SK-N-SH treated with all-trans-retinoic acid at 6 μM for 48 hours (cell line): Measurements from ENCODE around the gene CCR1.

Experiments
- ATAC-seq: fragments of 200-7000 bp; cut with Tn5 transposase; 3 replicates; pipeline ENCODE4 v1.9.1; 2020; ENCODE audit warnings: mild to moderate bottlenecking, moderate library complexity
- ARNTL ChIP-seq: fragments of 450-650 bp; formaldehyde crosslinking; IDR thresholded peaks from 2 replicates; pipeline ENCODE4 v1.5.0; 2020; ENCODE audit warnings: low read depth, mild to moderate bottlenecking, moderate library complexity, borderline replicate concordance
- BACH2 ChIP-seq: fragments of 250-450 bp; sonication (Bioruptor Pico); IDR thresholded peaks from 2 replicates; pipeline ENCODE4 v1.9.0; 2021; ENCODE audit warnings: mild to moderate bottlenecking, borderline replicate concordance
- CSDC2 ChIP-seq: fragments of 250-450 bp; sonication (Bioruptor Pico); IDR thresholded peaks from 2 replicates; pipeline ENCODE4 v1.5.0; 2020; ENCODE audit warnings: mild to moderate bottlenecking, moderate library complexity
- ESRRG ChIP-seq: fragments of 250-450 bp; sonication (Bioruptor Pico); IDR thresholded peaks from 2 replicates; pipeline ENCODE4 v1.6.1; 2021; ENCODE audit warnings: mild to moderate bottlenecking
- GLIS3 ChIP-seq: fragments of 250-450 bp; sonication (Bioruptor Pico); IDR thresholded peaks from 2 replicates; pipeline ENCODE4 v1.5.0; 2020; ENCODE audit warnings: mild to moderate bottlenecking, moderate library complexity
- OSR1 ChIP-seq: fragments of 250-450 bp; sonication (Bioruptor Pico); IDR thresholded peaks from 2 replicates; pipeline ENCODE4 v1.8.0; 2022; ENCODE audit warnings: moderate library complexity, mild to moderate bottlenecking, inconsistent platforms
- PPARA ChIP-seq: fragments of 250-450 bp; sonication (Bioruptor Pico); IDR thresholded peaks from 2 replicates; pipeline ENCODE4 v1.5.0; 2020; ENCODE audit warnings: mild to moderate bottlenecking, borderline replicate concordance
- SNAI2 ChIP-seq: fragments of 250-450 bp; sonication (Bioruptor Pico); IDR thresholded peaks from 2 replicates; pipeline ENCODE4 v1.5.0; 2020; ENCODE audit warnings: mild to moderate bottlenecking, moderate library complexity
- TCF4 ChIP-seq: fragments of 250-450 bp; sonication (Bioruptor Pico); IDR thresholded peaks from 2 replicates; pipeline ENCODE4 v1.8.0; 2021; ENCODE audit warnings: mild to moderate bottlenecking, moderate library complexity, borderline replicate concordance
- TOX ChIP-seq: fragments of 250-450 bp; sonication (Bioruptor Pico); IDR thresholded peaks from 2 replicates; pipeline ENCODE4 v1.8.0; 2021; ENCODE audit warnings: mild to moderate bottlenecking, moderate library complexity, borderline replicate concordance
- ZC3H10 ChIP-seq: fragments of 250-450 bp; sonication (Bioruptor Pico); IDR thresholded peaks from 2 replicates; pipeline ENCODE4 v1.5.1; 2021; ENCODE audit warnings: mild to moderate bottlenecking, moderate library complexity
- ZFP30 ChIP-seq: fragments of 450-650 bp; formaldehyde crosslinking; IDR thresholded peaks from 2 replicates; pipeline ENCODE4 v1.5.0; 2022; ENCODE audit warnings: mild to moderate bottlenecking, moderate library complexity
- ZNF565 ChIP-seq: fragments of 450-650 bp; formaldehyde crosslinking; conservative IDR thresholded peaks from 2 replicates; pipeline ENCODE4 v1.5.0; 2020; ENCODE audit warnings: low read depth, mild to moderate bottlenecking, moderate library complexity
- ZNF70 ChIP-seq: fragments of 450-650 bp; formaldehyde crosslinking; IDR thresholded peaks from 2 replicates; pipeline ENCODE4 v1.5.0; 2020; ENCODE audit warnings: mild to moderate bottlenecking, moderate library complexity
- ZNF8 ChIP-seq: fragments of 450-650 bp; formaldehyde crosslinking; IDR thresholded peaks from 2 replicates; pipeline ENCODE4 v1.5.0; 2020; ENCODE audit warnings: mild to moderate bottlenecking, moderate library complexity
- TF ChIP-seq, protein P1 (sequence below): fragments of 250-450 bp; sonication (Bioruptor Pico); IDR thresholded peaks from 2 replicates; pipeline ENCODE4 v1.5.1; 2021; ENCODE audit warnings: mild to moderate bottlenecking, moderate library complexity
- TF ChIP-seq, protein P2 (sequence below): fragments of 250-450 bp; sonication (Bioruptor Pico); IDR thresholded peaks from 2 replicates; pipeline ENCODE4 v1.8.0; 2020; ENCODE audit warnings: mild to moderate bottlenecking, moderate library complexity, borderline replicate concordance
- TF ChIP-seq, protein P3 (sequence below): fragments of 250-450 bp; sonication (Bioruptor Pico); IDR thresholded peaks from 2 replicates; pipeline ENCODE4 v1.8.0; 2021; ENCODE audit warnings: low read depth, mild to moderate bottlenecking, moderate library complexity, borderline replicate concordance
- TF ChIP-seq, protein P4 (sequence below): fragments of 250-450 bp; sonication (Bioruptor Pico); IDR thresholded peaks from 2 replicates; pipeline ENCODE4 v1.5.0; 2020; ENCODE audit warnings: mild to moderate bottlenecking, moderate library complexity

The CCR1 gene

DNA sequence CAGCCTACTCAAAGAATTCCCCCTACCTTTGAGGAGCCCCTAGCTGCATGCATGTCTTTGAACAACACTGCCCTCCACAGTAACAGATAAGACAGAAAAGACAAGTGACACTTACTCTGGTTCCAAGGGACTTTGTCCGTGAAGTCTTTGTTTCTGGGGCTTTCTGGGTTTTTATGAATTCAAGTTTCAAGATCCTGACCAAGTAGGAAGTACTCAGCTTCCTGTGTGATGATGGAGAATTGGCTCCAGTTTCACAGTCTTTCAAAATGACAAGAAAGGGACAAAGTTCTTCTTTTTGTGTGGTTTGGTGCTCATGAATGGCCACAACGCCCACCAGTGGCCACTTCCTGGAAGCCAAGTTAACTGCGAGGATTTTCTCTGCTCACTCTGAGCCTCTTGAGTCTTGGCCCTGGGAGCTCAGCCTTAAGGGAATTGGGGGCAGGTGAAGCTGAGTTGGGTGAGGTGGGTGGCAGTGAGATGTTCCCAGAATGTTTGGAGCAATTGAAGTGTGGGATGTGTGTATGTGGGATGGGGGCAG lies at the start of gene CCR1:
CCR1 (minus strand) TSS at position 147 of the 538 bp plus-strand sequence. CDS start 4,000 bp downstream, outside the sequence.
- TF ChIP-seq ZNF565 (CRISPR knock-in tag) (no peak), TOX (CRISPR knock-in tag) (no peak), ESRRG (no peak), CSDC2 (CRISPR knock-in tag) (no peak), PPARA (no peak)
- TF ChIP-seq, protein P1, sequence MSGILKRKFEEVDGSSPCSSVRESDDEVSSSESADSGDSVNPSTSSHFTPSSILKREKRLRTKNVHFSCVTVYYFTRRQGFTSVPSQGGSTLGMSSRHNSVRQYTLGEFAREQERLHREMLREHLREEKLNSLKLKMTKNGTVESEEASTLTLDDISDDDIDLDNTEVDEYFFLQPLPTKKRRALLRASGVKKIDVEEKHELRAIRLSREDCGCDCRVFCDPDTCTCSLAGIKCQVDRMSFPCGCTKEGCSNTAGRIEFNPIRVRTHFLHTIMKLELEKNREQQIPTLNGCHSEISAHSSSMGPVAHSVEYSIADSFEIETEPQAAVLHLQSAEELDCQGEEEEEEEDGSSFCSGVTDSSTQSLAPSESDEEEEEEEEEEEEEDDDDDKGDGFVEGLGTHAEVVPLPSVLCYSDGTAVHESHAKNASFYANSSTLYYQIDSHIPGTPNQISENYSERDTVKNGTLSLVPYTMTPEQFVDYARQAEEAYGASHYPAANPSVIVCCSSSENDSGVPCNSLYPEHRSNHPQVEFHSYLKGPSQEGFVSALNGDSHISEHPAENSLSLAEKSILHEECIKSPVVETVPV (CRISPR knock-in tag): no peak
- ATAC-seq: peak; percentile 44; the same call in 1 of the 3 replicates

DNA sequence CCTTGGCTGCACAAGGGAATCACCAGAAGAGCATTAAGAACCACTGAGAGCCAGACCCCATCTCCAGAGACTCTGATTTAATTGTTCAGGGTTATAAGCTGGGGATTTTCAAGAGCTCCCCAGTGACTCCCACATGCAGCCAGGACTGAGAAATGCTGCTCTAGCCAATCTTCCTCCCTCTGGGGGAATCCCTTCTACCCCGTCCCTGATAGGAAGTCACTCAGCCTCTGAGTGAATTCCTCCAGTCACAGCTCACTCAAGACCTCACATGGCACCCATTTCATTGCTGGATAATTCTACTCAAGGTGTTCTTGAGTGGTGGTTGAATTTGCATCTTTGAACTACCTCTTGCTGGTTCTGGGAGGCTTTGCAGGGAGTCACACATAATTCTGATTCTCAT lies 44.9 kb upstream of the CCR1 start:
- no peak for ATAC-seq
- no peak for TF ChIP-seq CSDC2 (CRISPR knock-in tag)
- no peak for TF ChIP-seq BACH2 (CRISPR knock-in tag)
- no peak for TF ChIP-seq ZNF70 (CRISPR knock-in tag)
- no peak for TF ChIP-seq OSR1
- no peak for TF ChIP-seq SNAI2 (CRISPR knock-in tag)
- TF ChIP-seq, protein P2, sequence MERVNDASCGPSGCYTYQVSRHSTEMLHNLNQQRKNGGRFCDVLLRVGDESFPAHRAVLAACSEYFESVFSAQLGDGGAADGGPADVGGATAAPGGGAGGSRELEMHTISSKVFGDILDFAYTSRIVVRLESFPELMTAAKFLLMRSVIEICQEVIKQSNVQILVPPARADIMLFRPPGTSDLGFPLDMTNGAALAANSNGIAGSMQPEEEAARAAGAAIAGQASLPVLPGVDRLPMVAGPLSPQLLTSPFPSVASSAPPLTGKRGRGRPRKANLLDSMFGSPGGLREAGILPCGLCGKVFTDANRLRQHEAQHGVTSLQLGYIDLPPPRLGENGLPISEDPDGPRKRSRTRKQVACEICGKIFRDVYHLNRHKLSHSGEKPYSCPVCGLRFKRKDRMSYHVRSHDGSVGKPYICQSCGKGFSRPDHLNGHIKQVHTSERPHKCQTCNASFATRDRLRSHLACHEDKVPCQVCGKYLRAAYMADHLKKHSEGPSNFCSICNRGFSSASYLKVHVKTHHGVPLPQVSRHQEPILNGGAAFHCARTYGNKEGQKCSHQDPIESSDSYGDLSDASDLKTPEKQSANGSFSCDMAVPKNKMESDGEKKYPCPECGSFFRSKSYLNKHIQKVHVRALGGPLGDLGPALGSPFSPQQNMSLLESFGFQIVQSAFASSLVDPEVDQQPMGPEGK (CRISPR knock-in tag): no peak
- no peak for TF ChIP-seq ZNF8 (CRISPR knock-in tag)
- no peak for TF ChIP-seq ARNTL (CRISPR knock-in tag)
- no peak for TF ChIP-seq ZC3H10
- TF ChIP-seq PPARA: no peak
- TF ChIP-seq, protein P3, sequence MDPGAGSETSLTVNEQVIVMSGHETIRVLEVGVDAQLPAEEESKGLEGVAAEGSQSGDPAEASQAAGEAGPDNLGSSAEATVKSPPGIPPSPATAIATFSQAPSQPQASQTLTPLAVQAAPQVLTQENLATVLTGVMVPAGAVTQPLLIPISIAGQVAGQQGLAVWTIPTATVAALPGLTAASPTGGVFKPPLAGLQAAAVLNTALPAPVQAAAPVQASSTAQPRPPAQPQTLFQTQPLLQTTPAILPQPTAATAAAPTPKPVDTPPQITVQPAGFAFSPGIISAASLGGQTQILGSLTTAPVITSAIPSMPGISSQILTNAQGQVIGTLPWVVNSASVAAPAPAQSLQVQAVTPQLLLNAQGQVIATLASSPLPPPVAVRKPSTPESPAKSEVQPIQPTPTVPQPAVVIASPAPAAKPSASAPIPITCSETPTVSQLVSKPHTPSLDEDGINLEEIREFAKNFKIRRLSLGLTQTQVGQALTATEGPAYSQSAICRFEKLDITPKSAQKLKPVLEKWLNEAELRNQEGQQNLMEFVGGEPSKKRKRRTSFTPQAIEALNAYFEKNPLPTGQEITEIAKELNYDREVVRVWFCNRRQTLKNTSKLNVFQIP (CRISPR knock-in tag): no peak
- no peak for TF ChIP-seq ZNF565 (CRISPR knock-in tag)
- TF ChIP-seq TCF4: no peak
- TF ChIP-seq, protein P1 (CRISPR knock-in tag): no peak
- TF ChIP-seq ZFP30 (CRISPR knock-in tag): no peak
- TF ChIP-seq TOX (CRISPR knock-in tag): no peak

DNA sequence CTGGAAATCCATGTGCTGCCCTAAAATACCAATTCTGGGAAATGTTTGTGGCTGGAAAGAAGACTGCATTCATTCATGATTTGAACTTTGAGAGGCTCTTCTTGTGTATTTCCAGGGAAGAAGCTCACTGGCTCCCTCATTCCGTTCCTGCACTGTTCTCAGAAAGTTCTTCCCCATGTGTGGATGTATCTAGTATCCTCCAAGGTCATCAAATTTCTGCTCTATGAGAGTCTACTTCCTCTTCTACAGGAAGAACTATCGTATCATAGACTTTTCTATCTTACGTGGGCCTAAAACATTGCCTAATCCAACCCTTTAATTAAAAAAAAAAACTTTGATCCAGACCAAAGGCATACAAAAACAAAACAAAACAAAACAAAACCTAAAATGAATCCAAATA lies 37.0 kb upstream of the CCR1 start:
- ATAC-seq: no peak
- TF ChIP-seq PPARA (no peak), ZNF8 (CRISPR knock-in tag) (no peak), SNAI2 (CRISPR knock-in tag) (no peak), CSDC2 (CRISPR knock-in tag) (no peak)
- TF ChIP-seq, protein P3 (CRISPR knock-in tag): no peak

DNA sequence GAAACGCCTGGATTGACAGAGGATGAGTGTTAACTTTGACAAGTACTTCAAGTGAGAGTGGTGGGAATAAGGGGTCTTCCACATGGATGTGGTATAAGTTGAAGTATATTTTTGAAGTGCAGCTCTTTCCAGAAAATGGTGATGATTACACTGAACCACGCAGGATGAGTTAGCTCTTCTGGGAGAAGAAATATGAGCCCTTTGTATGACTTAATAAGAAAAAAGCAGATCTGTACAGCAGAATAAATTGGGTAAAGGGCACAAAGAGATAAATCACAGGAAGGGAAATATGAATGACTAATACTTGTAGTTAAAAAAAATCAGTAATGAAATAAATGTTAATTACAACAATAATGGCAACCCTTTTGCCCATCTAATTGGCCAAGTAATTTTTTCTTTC lies 35.4 kb upstream of the CCR1 start:
- TF ChIP-seq, protein P4, sequence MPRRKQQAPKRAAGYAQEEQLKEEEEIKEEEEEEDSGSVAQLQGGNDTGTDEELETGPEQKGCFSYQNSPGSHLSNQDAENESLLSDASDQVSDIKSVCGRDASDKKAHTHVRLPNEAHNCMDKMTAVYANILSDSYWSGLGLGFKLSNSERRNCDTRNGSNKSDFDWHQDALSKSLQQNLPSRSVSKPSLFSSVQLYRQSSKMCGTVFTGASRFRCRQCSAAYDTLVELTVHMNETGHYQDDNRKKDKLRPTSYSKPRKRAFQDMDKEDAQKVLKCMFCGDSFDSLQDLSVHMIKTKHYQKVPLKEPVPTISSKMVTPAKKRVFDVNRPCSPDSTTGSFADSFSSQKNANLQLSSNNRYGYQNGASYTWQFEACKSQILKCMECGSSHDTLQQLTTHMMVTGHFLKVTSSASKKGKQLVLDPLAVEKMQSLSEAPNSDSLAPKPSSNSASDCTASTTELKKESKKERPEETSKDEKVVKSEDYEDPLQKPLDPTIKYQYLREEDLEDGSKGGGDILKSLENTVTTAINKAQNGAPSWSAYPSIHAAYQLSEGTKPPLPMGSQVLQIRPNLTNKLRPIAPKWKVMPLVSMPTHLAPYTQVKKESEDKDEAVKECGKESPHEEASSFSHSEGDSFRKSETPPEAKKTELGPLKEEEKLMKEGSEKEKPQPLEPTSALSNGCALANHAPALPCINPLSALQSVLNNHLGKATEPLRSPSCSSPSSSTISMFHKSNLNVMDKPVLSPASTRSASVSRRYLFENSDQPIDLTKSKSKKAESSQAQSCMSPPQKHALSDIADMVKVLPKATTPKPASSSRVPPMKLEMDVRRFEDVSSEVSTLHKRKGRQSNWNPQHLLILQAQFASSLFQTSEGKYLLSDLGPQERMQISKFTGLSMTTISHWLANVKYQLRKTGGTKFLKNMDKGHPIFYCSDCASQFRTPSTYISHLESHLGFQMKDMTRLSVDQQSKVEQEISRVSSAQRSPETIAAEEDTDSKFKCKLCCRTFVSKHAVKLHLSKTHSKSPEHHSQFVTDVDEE (CRISPR knock-in tag): no peak
- TF ChIP-seq GLIS3 (CRISPR knock-in tag) (no peak), ZFP30 (CRISPR knock-in tag) (no peak), ESRRG (no peak), PPARA (no peak), OSR1 (no peak), CSDC2 (CRISPR knock-in tag) (no peak)
- TF ChIP-seq, protein P2 (CRISPR knock-in tag): no peak
- TF ChIP-seq, protein P3 (CRISPR knock-in tag): no peak
- no peak for ATAC-seq
